Measurements from ENCODE around the gene MAGT1.

Gene MAGT1

DNA sequence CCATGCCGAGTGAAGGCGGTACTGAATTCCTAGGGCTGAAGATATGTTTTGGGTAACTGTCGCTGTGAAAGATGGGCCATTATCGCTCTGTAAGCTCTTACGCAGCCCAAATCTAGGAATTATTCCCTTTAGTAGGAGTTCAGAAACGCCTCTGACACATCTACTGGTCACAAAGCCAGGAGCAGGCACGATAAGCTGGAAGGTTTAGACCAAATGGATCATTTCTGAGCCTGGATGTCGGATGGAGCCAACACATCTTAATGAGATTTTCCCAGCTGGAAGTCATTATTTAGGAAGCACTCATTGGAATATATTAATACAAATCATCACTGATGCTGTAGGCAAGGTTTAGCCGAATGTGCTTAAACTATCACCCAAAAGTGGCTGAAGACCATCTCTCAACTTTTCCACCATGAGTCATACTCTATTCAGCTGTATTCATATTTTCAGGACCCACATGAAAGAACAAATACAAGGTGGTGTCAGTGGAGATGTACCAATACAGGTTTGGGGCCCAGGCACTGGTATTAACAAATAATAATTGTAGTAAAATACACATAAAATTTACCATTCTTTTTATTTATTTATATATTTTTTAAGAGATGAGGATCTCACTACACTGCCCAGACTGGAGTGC, 75.0 kb downstream of the MAGT1 start:
- no peak overlapping the region for H3K4me3 ChIP-seq (ENCODE audit: control insufficient read depth, low read depth, low read length)
- no peak for DNase-seq (ENCODE audit: low read depth)
- TF ChIP-seq, protein P1, sequence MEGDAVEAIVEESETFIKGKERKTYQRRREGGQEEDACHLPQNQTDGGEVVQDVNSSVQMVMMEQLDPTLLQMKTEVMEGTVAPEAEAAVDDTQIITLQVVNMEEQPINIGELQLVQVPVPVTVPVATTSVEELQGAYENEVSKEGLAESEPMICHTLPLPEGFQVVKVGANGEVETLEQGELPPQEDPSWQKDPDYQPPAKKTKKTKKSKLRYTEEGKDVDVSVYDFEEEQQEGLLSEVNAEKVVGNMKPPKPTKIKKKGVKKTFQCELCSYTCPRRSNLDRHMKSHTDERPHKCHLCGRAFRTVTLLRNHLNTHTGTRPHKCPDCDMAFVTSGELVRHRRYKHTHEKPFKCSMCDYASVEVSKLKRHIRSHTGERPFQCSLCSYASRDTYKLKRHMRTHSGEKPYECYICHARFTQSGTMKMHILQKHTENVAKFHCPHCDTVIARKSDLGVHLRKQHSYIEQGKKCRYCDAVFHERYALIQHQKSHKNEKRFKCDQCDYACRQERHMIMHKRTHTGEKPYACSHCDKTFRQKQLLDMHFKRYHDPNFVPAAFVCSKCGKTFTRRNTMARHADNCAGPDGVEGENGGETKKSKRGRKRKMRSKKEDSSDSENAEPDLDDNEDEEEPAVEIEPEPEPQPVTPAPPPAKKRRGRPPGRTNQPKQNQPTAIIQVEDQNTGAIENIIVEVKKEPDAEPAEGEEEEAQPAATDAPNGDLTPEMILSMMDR (IDR thresholded peaks at IDR 0.05; ENCODE audit: control insufficient read depth, insufficient read depth, low read depth, low read length, missing control alignments): no peak

DNA sequence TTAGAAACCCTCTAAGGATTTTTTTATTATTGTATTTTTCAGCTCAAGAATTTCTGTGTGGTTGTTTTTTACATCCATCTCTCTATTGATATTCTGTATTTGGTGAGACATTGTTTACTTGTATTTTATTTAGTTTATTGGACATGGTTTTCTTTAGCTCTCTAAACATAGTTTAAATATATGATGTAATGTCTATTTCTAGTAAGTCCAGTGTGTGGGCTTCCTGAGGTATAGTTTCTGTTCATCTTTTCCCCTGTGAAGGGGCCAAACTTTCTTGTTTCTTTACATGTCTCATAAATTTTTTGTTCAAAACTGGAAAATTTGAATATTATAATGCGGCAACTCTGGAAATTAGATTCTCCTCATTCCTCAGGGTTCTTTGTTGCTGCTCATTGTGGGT, 81.0 kb downstream of the MAGT1 start:
- DNase-seq (ENCODE audit: low read depth): no peak
- TF ChIP-seq, protein P1 (IDR thresholded peaks at IDR 0.05; ENCODE audit: control insufficient read depth, insufficient read depth, low read depth, low read length, missing control alignments): no peak
- H3K4me3 ChIP-seq (ENCODE audit: control insufficient read depth, low read depth, low read length): no peak overlapping the region

DNA sequence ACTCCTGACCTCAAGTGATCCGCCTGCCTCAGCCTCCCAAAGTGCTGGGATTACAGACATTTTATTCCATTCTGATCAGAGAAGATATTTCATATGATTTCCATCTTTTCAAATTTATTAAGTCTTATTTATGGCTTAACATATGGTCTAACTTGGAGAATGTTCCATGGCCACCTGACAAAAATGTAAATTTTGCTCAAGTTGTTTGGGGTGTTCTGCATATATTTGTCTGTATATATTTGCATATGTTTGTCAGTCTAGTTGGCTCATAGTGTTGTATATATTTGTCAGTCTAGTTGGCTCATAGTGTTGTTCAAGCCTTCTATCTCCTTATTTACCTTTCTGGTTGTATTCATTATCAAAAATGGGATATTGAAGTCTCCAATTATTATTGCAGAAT, 93.0 kb downstream of the MAGT1 start:
- DNase-seq (ENCODE audit: low read depth): no peak
- TF ChIP-seq, protein P1 (IDR thresholded peaks at IDR 0.05; ENCODE audit: control insufficient read depth, insufficient read depth, low read depth, low read length, missing control alignments): no peak
- H3K4me3 ChIP-seq (ENCODE audit: control insufficient read depth, low read depth, low read length): no peak overlapping the region

DNA sequence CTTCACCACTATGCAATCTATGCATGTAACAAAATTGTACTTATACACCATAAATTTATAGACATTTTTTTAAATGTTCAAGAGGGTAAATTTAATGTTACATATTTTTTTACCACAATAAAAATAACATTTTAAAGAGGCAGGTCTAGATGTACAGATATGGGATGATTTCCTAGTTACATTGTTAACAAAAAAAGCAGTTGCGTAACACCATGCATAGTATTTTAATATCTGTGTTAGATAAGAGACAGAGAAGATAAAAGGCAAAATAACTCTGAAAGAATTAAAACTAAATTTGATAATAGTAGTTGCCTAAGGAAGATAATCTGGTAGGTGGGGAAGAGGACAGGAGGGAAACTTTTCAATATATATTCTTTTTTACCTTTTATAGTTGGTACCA, 100.1 kb downstream of the MAGT1 start:
- DNase-seq (ENCODE audit: low read depth): no peak
- TF ChIP-seq, protein P1 (IDR thresholded peaks at IDR 0.05; ENCODE audit: control insufficient read depth, insufficient read depth, low read depth, low read length, missing control alignments): no peak

DNA sequence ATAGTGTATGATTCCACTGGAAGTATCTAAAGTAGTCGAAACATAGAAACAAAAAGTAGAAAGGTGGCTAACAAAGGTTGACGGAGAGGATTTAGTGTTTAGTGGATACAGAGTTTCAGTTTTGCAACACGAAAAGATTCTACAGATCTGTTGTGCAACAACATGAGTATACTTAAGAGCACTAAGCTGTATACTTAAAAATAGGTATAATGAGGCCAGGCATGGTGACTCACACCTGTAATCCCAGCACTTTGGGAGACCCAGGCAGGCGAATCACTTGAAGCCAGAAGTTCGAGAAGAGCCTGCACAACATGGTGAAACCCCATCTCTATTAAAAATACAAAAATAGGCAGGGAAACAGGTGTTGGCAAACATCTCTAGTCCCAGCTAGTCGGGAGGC, 101.3 kb downstream of the MAGT1 start:
- H3K4me3 ChIP-seq (ENCODE audit: control insufficient read depth, low read depth, low read length): no peak overlapping the region
- DNase-seq (ENCODE audit: low read depth): no peak
- TF ChIP-seq, protein P1 (IDR thresholded peaks at IDR 0.05; ENCODE audit: control insufficient read depth, insufficient read depth, low read depth, low read length, missing control alignments): no peak

More for the DNA sequence above, 100.1 kb downstream of the MAGT1 start:
- no peak overlapping the region for H3K4me3 ChIP-seq (ENCODE audit: control insufficient read depth, low read depth, low read length)

DNA sequence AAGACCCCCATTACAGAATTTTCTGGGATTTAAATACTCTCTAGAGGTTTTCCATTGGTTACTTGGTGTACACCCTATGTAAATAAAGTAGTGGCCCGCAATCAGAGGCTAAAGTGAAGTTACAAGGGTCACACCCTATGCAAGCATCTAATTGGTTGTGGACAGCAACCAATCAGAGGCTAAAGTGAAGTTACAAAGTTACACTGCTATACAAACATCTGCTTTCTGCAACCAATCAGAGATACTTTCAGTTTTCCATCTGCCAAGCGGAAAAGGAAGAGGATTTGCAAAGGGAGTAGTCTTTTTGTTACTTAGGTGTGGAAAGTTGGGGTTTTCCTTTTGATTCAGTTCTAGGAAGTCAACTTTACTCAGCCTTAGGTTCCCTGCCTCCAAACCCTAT, 107.2 kb downstream of the MAGT1 start:
- DNase-seq (ENCODE audit: low read depth): peak; percentile 20
- H3K4me3 ChIP-seq (ENCODE audit: control insufficient read depth, low read depth, low read length): no peak overlapping the region
- TF ChIP-seq, protein P1 (IDR thresholded peaks at IDR 0.05; ENCODE audit: control insufficient read depth, insufficient read depth, low read depth, low read length, missing control alignments): no peak

DNA sequence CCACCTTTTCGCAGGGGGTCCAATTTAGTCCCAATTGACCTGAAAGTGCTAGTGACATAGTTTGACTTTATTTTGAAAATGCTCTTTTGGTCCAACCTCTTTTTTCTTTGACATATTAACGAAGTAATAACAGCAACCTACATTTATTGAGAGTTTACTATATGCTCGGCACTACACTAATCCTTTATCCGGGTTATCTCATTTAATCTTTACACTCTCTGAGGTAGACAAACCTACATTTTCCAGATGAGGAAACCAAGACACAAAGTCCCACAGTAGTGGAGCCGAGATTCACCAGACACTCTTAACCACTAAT, 108.9 kb downstream of the MAGT1 start:
- peak overlapping the region; percentile 65 for H3K4me3 ChIP-seq (ENCODE audit: control insufficient read depth, low read depth, low read length)
- TF ChIP-seq, protein P1 (IDR thresholded peaks at IDR 0.05; ENCODE audit: control insufficient read depth, insufficient read depth, low read depth, low read length, missing control alignments): no peak
- DNase-seq (ENCODE audit: low read depth): no peak
